HG02678 (cell line): ENCODE data around the gene EXTL1.
"Not testable (repeated sequence)": the region's sequence is repeated elsewhere in the genome, so short reads cannot be mapped to it uniquely, and the experiment has no call there.

Experiments used
- ATAC-seq: cut with Tn5 transposase; IDR thresholded peaks from one replicate; pipeline ENCODE4 v1.9.1; 2021; ENCODE audit warnings: mild to moderate bottlenecking, moderate library complexity; ENCODE audit not compliant: unreplicated experiment

The EXTL1 gene

GRCh38 chr1:26021647-26022403, at the start of gene EXTL1:
Gene EXTL1, plus strand, starts transcription at chr1:26021775. Its CDS starts 872 bp downstream, at chr1:26022647.
- no peak for ATAC-seq

DNA sequence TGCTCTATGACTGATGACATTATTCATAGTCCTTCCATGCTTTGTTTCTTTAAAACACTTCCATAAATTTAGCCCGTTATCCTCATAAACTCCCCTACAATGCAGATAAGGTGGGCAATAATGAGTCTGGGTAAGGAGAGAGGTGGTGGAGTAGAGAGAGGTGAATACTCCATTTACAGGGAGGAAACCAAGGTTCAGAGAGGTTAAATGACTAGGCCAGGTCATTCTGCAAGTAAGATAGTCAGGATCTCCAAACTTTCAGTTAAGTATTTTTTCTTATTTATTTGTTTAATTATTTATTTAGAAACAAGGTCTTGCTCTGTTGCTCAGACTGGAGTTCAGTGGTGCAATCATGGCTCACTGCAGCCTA, 49.8 kb upstream of the EXTL1 start:
- ATAC-seq: no peak

DNA sequence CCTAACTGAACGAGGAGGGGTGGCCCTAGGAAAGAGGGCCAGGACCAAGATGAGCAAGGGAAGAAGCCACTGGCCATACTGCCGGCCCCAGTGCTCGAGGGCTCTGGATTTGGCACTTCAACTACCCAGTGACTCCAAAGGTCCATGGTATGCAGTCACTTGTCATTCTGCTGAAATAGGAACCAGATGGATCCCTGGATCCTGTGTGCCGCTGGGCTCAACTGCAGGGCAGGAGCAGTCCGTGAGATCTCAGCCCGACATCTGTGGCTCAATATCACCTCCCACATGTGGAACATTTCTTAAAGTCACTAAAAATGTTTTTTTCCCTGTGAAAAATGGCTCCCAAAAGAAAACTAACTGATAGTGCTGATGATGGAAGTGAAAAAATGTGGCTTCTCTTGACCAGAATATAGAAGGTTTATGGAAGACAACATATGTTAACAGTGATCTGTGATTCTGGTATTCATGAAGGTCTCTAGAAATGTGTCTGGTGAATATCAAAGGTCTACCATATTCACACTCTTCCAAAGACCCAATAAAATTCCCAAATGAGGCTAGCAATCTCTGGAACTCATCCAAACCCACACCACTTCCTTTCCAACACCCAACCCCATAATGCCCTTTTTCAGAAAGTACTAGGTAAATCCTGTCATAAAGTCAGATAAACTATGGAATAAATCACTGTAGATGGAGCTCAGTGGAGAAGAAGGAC, 47.8 kb upstream of the EXTL1 start:
- ATAC-seq: no peak

- ATAC-seq: no peak
These were observed 43.8 kb upstream of the EXTL1 start for GRCh38 chr1:25977801-25978200.

DNA sequence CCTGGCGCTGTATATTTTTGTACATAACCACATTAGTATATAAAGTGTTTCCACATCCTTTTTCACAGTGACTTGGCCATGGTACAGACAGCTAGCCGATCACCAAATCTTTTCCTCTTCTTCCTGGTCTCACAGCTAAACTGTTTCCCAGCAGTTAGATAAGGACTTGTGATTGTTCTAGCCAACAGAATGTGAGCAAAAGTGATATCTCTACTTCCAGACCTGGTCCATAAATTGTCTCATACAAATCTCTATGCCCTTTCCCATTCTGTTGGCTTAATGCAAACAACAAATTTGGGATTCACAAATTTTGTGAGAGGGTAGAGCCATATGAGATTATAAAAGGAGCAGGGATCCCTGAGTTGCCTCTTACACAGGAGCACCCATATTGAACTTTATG, 43.2 kb upstream of the EXTL1 start:
- no peak for ATAC-seq

DNA sequence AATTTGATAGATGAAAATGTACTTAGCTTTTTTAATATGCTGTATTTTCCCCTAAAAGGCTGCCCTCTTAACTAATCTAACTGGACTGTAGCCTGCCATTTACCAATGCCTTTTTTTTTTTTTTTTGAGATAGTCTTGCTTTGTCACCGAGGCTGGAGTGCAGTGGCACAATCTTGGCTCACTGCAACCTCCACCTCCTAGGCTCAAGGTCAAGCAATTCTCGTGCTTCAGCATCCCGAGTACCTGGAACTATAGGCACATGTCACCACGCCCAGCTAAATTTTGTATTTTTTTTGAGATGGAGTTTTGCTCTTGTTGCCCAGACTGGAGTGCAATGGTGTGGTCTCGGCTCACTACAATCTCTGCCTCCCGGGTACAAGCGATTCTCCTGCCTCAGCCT, 42.4 kb upstream of the EXTL1 start:
- no peak for ATAC-seq

GRCh38 chr1:25985171-25985570, 36.4 kb upstream of the EXTL1 start:
- no peak for ATAC-seq

GRCh38 chr1:25985670-25986069, 35.9 kb upstream of the EXTL1 start:
- no peak for ATAC-seq

DNA sequence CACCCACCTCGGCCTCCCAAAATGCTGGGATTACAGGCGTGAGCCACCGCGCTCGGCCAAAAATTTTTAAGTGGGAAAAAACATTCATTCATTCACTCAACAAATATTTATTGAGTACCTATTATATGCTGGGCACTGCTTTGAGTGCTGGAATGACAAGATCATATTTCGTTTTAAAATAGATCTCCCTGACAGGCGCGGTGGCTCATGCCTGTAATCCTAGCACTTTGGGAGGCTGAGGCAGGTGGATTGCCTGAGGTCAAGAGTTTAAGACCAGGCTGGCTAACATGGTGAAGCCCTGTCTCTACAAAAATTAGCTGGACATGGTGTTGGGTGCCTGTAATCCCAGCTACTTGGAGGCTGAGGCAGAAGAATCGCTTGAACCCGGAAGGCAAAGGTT, 34.8 kb upstream of the EXTL1 start:
- not testable (repeated sequence) for ATAC-seq

- ATAC-seq: no peak
These were observed 33.6 kb upstream of the EXTL1 start for GRCh38 chr1:25987951-25988350.

DNA sequence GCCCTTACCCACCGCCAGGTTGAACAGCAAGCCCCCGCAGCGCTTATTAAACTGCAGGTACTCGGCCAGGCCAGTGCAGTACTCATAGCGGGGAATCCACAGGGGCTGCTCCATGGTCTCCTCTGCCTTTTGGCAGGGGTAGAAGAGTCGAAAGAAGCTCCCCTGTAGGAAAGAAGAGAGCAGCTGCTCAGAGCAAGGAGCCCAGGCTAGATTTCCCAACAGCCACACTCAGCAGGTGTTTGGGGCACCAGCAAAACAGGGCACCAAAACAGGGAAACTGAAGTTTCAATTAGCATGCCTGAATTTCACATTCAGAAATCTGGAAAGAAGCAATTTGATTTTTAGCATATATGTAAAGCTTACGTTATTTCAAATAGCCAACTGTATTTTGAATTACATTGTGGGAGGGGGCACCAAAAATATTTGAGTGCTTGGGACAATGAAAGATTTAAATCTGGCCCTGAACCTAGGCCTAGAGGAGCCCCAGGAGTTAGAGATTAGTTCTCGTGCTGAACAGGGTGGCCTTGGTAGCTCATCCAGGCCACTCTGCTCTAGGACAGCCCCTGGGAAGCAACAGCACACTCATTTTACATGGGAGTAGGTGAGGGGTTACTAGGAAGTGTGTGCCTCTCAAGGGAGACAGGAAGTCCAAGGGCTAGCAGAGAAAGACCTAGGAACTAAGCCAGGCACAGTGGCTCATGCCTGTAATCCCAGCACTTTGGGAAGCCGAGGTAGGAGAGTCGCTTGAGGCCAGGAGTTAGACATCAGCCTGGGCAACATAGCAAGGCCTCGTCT, 31.9 kb upstream of the EXTL1 start:
- no peak for ATAC-seq

GRCh38 chr1:25990251-25990650, 31.3 kb upstream of the EXTL1 start:
- no peak for ATAC-seq

GRCh38 chr1:25990702-25991395, 30.7 kb upstream of the EXTL1 start:
- ATAC-seq: no peak

- no peak for ATAC-seq
These were observed 29.5 kb upstream of the EXTL1 start for GRCh38 chr1:25991937-25992688.

DNA sequence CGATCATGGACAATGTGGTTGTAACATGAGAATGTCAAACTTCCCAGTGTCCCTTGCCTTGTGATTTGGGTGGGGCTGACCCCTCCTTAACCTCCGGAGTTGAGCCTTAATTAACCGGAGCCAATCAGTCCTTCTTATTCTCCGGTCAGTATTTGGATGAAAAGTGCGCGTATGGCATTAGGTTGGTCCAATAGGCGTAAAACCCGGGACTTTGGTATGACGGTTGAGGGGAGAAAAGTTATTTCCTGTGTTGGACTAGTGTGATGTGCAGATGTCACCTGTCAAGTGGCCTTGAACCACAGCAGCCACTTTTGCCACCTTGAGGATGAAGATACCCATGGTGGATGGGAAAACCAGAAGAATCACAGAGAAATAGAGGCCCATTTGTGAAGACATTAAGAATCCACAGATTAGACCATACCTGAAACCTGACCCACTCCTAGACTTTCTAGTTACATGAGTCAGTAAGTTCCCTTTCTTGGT, 28.8 kb upstream of the EXTL1 start:
- ATAC-seq: no peak

DNA sequence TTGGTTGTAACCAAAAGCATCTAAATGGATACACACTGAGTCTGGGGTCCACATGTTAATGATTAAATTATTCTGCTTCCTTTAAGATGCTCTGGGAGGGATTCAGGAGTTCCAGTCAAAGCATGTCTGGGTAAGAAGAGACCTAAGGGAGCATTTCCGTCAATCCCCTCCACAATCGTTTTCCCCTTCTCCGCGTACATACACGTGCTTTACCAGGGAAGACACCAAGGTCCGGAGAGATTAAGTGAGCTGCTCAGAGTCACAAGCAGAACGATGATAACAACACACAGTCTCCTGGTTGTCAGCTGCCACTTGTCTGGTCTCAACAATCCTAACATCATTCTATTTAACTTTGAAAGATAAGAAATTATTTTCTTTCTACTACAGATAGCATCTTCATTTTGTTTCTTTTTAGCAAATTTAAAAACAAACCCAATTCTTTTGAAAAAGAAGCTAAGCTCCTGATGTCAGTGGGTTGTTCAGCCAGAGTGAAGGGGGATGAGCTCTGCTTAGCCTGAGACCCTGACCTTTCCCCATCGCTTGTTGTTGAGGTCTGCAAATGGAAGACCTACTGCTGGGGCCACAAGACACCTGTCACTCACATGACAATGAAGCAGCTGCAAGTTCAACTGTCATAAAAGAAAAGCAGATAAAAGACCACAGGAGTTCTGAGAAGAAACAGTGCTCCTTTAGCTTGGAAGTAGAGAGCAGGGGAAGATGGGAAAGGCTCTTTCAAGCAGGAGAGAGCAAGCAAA, 28.2 kb upstream of the EXTL1 start:
- no peak for ATAC-seq

DNA sequence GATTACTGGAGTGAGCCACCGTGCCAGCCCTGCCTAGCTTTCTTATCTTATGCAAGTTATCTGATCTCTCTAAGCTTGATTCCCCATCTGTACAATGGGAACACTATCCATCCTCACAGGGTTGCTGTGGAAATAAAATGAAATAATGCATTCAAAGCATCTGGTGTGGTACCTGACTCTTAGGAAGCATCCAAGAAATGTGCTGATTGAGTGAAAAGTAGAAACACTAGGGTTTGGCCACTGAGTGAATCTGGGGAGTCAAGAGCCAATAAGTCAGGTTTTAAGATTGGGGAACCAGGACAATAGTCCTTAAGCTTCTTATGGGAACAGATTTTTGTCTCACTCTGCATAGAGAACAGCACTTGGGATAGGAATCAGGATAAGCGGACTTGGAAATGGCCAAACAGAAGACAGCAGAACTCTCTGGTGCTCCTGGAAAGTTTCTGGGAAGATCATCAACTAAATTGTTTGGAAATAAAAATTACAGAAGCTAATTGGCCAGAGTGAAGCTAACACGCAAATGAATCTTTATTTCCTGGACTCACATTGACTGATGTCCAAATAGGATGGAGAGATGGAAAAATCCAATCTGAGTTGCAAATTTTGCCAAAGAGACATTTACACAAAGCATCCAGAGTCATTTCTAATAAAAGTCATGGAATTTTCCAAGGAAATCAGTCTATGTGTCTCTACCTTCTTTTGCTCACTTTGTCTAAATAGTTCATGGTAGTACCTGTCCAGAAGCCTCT, 27.0 kb upstream of the EXTL1 start:
- no peak for ATAC-seq

DNA sequence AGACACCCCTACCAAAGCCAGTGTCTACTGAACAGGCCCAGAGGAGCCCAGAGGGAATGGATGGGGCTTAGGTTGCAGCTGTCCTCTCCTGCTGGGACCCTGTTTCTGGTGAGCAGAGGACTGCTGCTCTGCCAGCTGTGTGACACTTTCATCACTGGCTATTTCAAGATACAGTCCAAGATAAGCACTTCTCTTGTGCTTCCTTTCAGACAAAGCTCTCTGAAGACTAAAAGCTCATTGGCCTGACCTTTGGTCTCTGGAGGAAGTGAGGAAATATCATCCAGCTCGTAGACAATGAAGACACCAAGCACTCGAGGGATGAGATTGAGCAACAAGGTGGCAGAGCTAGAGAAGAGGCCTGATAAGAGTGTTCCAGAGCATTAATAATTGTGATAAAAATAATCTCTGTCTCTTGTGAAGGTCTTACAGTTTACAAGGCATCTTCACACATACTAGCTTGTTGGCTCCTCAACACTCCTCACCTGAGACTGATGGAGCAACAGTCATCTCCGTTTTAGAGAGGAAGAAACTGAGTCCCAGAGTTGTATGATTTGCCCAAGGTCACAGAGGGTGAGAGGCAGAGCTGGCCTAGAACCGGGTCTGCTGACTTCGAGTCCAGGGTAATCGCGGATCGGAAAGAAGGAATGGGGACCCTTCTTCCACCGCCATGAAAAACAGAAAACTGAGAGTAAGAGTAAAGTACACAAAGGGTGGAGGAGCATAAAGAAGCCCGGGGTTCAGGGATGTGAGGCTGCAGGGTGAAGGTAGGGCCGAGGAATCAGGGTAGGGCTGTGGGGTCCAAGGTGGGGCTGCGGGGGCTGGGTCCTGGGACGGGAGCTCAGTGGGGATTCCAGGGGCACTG, 24.4 kb upstream of the EXTL1 start:
- ATAC-seq: no peak
